NT2/D1 (cell line): ENCODE results near the gene ATP6V0E1.

Experiments
- SUZ12 ChIP-seq: IDR thresholded peaks from 2 replicates; pipeline ENCODE4 v1.6.1; 2011; ENCODE audit not compliant: insufficient read length, insufficient read depth; ENCODE audit errors: extremely low read depth
- YY1 ChIP-seq: IDR thresholded peaks from 2 replicates; pipeline ENCODE4 v1.6.1; 2011; ENCODE audit not compliant: insufficient read length, insufficient read depth
- ZNF274 ChIP-seq: IDR thresholded peaks from 2 replicates; pipeline ENCODE4 v1.6.1; 2011; ENCODE audit warnings: mild to moderate bottlenecking, low read depth, low read length

GRCh38 chr5:173003360-173003759 lies 19.8 kb downstream of the ATP6V0E1 start:
- no peak for TF ChIP-seq ZNF274
- TF ChIP-seq YY1, result no peak
- no peak for TF ChIP-seq SUZ12
